HT-29 (cell line): ENCODE measurements around the gene COLEC11. TPM values are rescaled to one million over a fixed set of nuclear protein-coding genes. Genes with fewer than 3 reads are reported as not detected.

Experiments
- DNase-seq: peaks from one replicate; pipeline ENCODE4 v3.0.0-alpha.2; 2015; ENCODE audit warnings: low spot score
- total RNA-seq: library from RNA; depleted of rRNA; stranded (reverse); fragments of >200 nt; shearing (Covaris generic); gene quantifications from 2 replicates; pipeline ENCODE4 v1.2.3, GENCODE V29; 2014

COLEC11 gene
- total RNA-seq, 1 experiment from 2014 or later, result not detected

DNA sequence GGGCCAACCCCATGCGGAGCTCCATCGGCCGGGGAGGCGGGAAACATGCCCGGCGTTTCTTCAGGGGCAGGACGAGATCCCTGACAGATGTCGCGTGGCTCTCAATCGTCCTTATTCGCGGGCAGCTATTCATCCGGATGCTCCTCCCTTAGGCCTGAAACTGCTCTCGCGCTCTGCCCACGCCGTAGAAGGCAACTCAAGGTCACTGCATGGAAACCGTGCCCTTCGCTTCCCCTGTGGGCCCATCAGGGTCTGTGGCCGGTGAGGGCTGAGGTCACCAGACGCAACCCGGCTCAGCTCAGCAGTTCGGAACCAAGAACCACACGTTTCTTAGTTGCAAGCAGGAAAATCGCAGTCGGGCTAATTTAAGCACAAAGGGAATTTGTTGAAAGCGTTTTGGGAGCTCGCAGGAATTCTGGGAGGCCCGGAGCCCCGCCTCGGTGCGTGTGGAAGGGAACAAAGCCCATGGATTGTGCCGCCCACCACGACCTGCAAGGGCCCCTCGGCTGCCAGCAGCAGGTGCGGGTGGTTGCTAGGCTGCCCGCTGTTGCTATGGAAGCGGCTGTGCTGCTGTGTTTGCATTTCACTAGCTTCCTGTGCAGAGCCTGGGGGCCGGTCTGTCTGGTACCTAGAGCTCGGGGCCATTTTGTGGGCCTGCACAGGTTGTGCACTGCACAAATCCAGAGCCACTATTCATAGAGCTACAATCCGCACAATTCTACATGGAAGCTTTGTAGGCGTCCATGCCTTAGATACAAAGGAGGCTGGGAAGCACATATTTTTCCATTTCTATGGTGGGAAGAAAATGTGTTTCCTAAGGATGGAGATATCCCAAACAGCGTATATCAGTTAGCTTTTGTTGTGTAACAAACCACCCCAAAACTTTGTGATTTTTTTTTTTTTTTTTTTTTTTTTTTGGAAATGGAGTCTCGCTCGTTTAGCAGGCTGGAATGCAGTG, 57.1 kb downstream of the COLEC11 start:
- peak; percentile 74 for DNase-seq

DNA sequence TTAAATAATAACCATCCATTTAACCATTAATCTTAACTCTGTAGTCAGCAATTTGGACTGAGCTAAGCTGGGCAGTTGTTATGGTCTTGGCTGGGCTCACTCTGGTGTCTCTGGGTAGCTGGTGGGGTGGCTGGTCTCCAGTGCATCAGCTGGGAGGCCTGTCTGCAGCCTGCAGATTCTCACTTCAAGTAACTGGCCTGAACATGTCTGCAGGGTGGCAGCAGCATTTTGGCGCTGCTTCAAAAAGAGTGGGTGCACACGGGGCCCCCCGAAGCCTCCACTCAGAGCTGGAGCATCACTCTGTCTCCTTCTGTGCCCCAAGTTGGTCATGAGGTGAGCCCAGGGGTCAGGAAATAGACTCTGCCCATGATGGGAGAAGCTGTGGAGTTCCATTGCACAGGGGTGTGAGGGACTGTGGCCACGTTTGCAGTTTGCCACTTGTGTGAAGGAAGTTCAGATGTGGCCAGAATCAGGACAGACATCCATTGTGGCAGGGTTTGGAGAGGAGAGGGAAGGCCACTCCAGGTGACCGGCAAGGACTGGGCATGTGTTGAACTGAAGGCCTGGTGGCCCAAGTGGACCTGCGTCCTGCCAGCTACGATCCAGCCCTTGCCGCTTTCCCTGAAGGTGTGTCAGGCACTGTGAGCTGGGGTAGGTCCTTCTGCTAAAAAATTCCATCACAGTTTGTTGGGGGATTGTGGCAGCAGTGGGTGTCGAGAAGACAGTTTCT, 58.1 kb downstream of the COLEC11 start:
- DNase-seq, result no peak

DNA sequence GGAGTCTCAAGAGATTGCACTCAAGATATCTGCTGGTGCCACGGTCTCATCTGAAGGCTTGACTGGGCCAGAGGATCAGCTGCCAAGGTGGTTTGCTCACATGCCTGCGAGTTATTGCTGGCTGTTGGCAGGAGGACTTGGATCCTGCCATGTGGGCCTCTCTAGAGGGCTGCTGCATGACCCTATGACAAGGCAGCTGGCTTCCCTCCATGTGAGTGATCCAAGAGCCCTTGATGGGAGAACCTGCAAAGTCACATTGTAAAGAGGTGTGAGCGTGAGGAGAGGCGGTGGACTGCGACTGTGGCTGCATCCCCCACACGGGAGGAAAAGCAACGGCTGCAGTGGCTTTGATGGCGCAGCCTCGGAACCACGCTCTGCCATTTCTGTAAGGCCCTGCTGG, 59.1 kb downstream of the COLEC11 start:
- DNase-seq, result no peak

DNA sequence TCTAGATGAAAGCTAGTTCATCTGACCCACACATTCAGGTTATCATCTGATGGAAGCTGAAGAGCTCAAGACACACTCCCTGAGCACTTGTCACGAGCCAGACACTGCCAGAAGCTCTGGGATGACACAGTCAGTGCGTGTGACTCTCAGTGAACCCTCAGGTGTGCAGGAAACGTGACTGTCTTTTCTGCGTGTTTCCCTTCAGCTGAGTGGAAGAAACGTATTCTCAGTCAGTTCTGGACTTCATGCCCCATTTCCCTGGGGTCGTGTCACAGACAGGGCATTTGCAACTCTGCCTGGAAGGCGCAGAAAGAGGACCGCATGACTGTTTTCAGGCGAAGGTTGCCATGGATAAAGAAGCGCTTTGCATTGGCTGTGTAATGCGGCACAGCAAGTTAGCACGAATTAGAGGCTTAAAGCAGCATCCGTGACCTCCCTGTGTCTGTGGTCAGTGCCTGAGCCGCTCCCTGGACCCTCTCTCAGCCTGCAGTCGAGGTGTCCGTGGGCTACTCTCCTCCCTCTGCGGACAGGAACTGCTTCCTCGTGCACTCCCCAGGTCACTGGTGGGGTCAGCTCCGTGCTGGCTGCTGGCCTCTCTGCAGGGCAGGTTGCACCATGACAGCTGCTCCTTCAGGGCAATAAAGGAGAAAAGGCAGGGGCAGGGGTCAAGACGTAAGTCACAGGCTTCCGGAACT, 59.8 kb downstream of the COLEC11 start:
- no peak for DNase-seq

GRCh38 chr2:3655871-3656761, 61.2 kb downstream of the COLEC11 start:
- no peak for DNase-seq

- DNase-seq, result no peak
These were observed 62.1 kb downstream of the COLEC11 start for GRCh38 chr2:3656762-3657721.

DNA sequence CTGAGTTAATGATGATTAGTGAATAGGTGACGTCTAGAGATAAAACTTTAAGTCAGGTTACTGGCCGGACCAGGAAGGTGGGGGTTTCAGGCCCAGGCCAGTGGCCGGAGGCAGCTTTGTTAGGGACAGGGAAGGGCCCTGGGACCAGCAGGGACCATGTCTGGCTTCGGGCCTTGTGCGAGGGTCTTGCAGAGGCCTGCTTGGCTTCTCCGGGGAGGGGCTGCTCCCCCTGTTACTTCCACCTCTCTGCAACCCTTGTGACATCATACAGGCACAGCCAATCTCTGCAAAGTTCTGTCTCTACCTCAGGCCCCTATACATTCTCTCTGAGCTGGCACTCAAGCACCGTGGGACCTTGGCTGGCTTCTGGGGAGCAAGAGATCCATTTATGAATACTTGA, 63.0 kb downstream of the COLEC11 start, which contains the start of gene ALLC:
Gene ALLC (plus strand): TSS at position 320 of the 400 bp plus-strand sequence. CDS start 12,958 bp downstream, outside the sequence.
- DNase-seq, result no peak

DNA sequence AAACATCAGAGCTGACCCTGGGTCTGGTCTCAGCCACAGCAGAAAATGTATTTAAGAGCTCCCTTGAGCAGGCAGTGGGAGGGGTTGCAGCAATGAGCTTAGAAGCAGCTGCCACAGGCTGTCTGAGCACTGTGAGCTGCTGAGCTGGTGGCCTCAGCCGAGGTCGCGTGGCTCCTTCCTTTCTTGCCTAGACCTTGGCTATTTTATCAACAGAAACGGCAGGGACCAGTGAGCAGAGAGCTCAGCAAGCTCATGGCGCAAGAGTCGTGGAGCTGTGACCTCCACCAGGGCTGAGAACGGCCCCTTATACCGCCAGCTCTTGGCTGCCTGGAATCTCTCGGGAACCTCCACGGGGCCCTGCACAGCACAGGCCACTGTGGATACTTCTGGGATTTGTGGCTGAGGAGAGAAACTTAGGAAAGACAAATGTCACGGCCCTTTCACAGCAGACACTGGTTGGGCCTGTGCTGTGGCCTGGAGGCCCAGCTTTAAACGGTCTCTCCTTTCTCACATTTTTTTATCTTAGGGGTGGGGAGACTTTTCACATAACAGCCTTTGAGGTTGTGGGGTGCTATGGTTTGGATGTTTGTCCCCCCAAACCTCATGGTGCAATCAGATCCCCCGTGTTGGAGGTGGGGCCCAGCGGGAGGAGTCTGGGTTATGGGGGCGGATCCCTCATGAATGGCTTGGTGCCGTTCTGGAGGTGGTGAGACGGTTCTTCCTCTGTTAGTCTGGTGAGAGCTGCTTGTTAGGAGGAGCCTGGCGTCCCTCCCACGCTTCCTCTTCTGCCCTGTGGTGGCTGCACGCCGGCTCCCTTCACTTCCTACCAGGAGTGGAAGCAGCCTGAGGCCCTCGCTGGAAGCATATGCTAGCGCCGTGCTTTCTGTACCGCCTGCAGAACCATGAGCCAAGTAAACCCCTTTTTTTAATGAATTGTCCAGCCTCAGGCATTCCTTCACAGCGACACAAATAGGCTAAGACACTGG, 64.8 kb downstream of the COLEC11 start:
- DNase-seq, result no peak

GRCh38 chr2:3660640-3661039, 65.7 kb downstream of the COLEC11 start:
- DNase-seq, result peak; percentile 58

GRCh38 chr2:3661149-3661660, 66.3 kb downstream of the COLEC11 start:
- no peak for DNase-seq

DNA sequence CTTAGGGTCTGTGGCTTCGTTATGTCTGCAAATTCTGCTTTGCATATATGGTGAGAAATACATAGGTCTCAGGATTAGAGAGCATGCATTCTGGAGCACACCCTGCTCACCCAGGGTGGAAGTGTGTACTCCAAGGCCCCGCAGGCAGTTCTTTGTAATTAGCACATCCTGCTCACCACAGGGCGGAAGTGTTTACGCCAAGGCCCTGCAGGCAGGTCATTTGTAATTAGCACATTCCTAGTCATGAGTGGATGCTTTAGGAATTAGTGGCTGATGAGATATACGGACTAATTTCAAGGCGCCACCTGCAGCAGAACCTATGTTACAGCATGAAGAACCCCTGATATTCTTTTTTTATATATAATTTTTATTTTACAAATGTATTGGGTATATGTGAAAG, 67.3 kb downstream of the COLEC11 start:
- no peak for DNase-seq

GRCh38 chr2:3664118-3664517, 69.2 kb downstream of the COLEC11 start:
- no peak for DNase-seq

GRCh38 chr2:3664925-3665324, 70.0 kb downstream of the COLEC11 start:
- DNase-seq, result peak; percentile 71

GRCh38 chr2:3665886-3666612, 71.1 kb downstream of the COLEC11 start:
- DNase-seq, result no peak

- DNase-seq, result no peak
These were observed 71.7 kb downstream of the COLEC11 start for GRCh38 chr2:3666613-3666975.

DNA sequence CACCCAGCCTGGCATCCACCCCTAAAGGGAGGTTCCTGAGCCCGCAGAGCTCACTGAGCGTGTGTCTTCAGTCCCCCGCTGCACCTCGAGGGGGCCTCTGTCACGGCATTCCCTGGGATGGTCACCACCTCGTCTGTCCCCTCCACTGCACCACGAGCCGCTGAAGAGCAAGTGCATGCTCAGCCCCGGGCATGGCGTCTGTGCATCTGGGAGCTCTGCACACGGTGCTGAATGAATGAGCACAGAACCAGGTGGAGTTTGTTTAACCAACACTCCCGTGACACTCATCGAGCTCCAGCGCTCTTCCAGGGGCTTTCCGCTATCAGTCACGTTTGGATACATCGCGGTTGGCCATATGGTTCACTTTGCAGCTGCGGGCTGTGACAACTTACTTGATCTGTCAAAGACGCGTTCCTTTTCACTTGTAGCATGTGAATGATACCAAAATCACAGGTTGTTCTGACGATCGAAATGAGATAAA, 72.3 kb downstream of the COLEC11 start:
- no peak for DNase-seq

DNA sequence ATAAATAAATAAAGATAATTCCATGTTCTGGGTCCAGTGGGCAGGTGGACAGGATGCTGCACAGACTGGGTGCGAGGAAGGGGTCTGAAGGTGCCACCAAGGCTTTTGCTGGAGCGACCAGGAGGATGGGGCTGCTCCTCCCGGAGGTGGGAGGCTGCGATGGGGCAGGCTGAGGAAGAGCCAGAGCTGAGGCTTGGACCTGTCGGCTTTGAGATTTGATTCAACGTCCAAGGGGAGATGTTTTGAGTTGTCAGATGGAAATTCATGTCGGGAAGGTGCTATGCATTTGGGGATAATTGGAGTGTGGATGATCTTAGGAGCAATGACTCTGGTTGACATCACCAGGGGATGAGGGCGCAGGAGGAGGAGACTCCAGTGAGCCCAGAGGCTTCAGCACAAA, 74.7 kb downstream of the COLEC11 start:
- DNase-seq, result no peak
